GM23338 (cell line): Measurements from ENCODE around the gene CA7. TPM values are rescaled to one million over a fixed set of nuclear protein-coding genes. Genes with fewer than 3 reads are reported as not detected.

Experiments
- ATAC-seq: fragments of 200-7000 bp; cut with Tn5 transposase; 3 replicates; pipeline ENCODE4 v1.9.1; 2020
- DNase-seq: peaks from one replicate; pipeline ENCODE4 v3.0.0-alpha.2; 2015; ENCODE audit warnings: low spot score
- H2AFZ ChIP-seq: fragments of 200-600 bp; sonication (generic); 2 replicates; pipeline ENCODE4 v1.8.0; 2016; ENCODE audit warnings: antibody characterized with exemption, mild to moderate bottlenecking, moderate library complexity
- H3F3A ChIP-seq: fragments of 200-600 bp; sonication (generic); replicated peaks from 2 replicates; pipeline ENCODE4 v1.8.0; 2017; ENCODE audit warnings: antibody characterized with exemption, mixed run types, low read depth
- H3K27ac ChIP-seq: fragments of 200-600 bp; sonication (generic); 2 replicates; pipeline ENCODE4 v1.6.1; 2016; ENCODE audit warnings: low read depth
- H3K27me3 ChIP-seq: fragments of 200-600 bp; sonication (generic); 2 replicates; pipeline ENCODE4 v1.8.0; 2016; ENCODE audit warnings: mild to moderate bottlenecking, mixed run types, moderate library complexity; ENCODE audit not compliant: insufficient read depth
- H3K36me3 ChIP-seq: fragments of 200-600 bp; sonication (generic); 2 replicates; pipeline ENCODE4 v1.8.0; 2016; ENCODE audit warnings: mild to moderate bottlenecking; ENCODE audit not compliant: insufficient read depth
- H3K4me1 ChIP-seq: fragments of 200-600 bp; sonication (generic); 2 replicates; pipeline ENCODE4 v1.8.0; 2016; ENCODE audit warnings: mild to moderate bottlenecking, moderate library complexity; ENCODE audit not compliant: insufficient read depth
- H3K4me2 ChIP-seq: fragments of 200-600 bp; sonication (generic); 2 replicates; pipeline ENCODE4 v1.7.1; 2017; ENCODE audit warnings: mixed run types
- H3K4me3 ChIP-seq: fragments of 200-600 bp; sonication (generic); 2 replicates; pipeline ENCODE4 v1.6.1; 2016; ENCODE audit warnings: mixed run types
- H3K79me2 ChIP-seq: fragments of 200-600 bp; sonication (generic); replicated peaks from 2 replicates; pipeline ENCODE4 v1.8.0; 2017; ENCODE audit warnings: mild to moderate bottlenecking; ENCODE audit not compliant: insufficient read depth
- H3K9me2 ChIP-seq: fragments of 200-600 bp; sonication (generic); 2 replicates; pipeline ENCODE4 v1.8.0; 2017; ENCODE audit not compliant: insufficient read depth
- H4K20me1 ChIP-seq: fragments of 200-600 bp; sonication (generic); replicated peaks from 2 replicates; pipeline ENCODE4 v1.8.0; 2017; ENCODE audit warnings: mild to moderate bottlenecking; ENCODE audit not compliant: insufficient read depth
- H3K27ac Mint-ChIP-seq: 2 replicates; pipeline ENCODE4 v1.8.0; 2020; ENCODE audit warnings: inconsistent platforms, mild to moderate bottlenecking, moderate library complexity, mixed read lengths
- H3K27me3 Mint-ChIP-seq: 3 replicates; pipeline ENCODE4 v1.8.0; 2022; ENCODE audit warnings: low read depth, mild to moderate bottlenecking, moderate library complexity, mixed read lengths, inconsistent platforms; ENCODE audit not compliant: insufficient read depth, poor library complexity
- H3K36me3 Mint-ChIP-seq: 3 replicates; pipeline ENCODE4 v1.8.0; 2021; ENCODE audit warnings: low read depth, mild to moderate bottlenecking, inconsistent platforms, moderate library complexity, mixed read lengths
- H3K4me1 Mint-ChIP-seq: 3 replicates; pipeline ENCODE4 v1.8.0; 2020; ENCODE audit warnings: mild to moderate bottlenecking, inconsistent platforms, mixed read lengths
- H3K4me3 Mint-ChIP-seq: 3 replicates; pipeline ENCODE4 v1.8.0; 2021; ENCODE audit warnings: moderate library complexity, mild to moderate bottlenecking, inconsistent platforms, mixed read lengths
- H3K9me3 Mint-ChIP-seq: 3 replicates; pipeline ENCODE4 v1.8.0; 2020; ENCODE audit warnings: moderate library complexity, mild to moderate bottlenecking, inconsistent platforms, mixed read lengths
- CREB1 ChIP-seq: fragments of 250-450 bp; sonication (Bioruptor Pico); IDR thresholded peaks from 2 replicates; pipeline ENCODE4 v1.5.0; 2020; ENCODE audit warnings: low read depth, mild to moderate bottlenecking, moderate library complexity
- EZH2 ChIP-seq: fragments of 200-600 bp; sonication (generic); IDR thresholded peaks from one replicate; pipeline ENCODE4 v1.8.0; 2017; ENCODE audit warnings: antibody characterized with exemption, mild to moderate bottlenecking, low read depth; ENCODE audit not compliant: unreplicated experiment
- EZH2phosphoT487 ChIP-seq: fragments of 200-600 bp; sonication (generic); IDR thresholded peaks from one replicate; pipeline ENCODE4 v1.8.1; 2018; ENCODE audit warnings: antibody characterized with exemption; ENCODE audit not compliant: unreplicated experiment
- JUNB ChIP-seq: IDR thresholded peaks from one replicate; pipeline ENCODE4 v1.6.1; 2016; ENCODE audit warnings: antibody characterized with exemption; ENCODE audit not compliant: unreplicated experiment
- NANOG ChIP-seq: IDR thresholded peaks from 2 replicates; pipeline ENCODE4 v1.6.1; 2016; ENCODE audit warnings: antibody characterized with exemption, borderline replicate concordance
- POLR2AphosphoS5 ChIP-seq: IDR thresholded peaks from 2 replicates; pipeline ENCODE4 v1.6.1; 2016; ENCODE audit warnings: antibody characterized with exemption, low read depth
- STAT1 ChIP-seq: IDR thresholded peaks from one replicate; pipeline ENCODE4 v1.6.1; 2016; ENCODE audit warnings: antibody characterized with exemption; ENCODE audit not compliant: unreplicated experiment
- ZNF114 ChIP-seq: fragments of 250-450 bp; sonication (Bioruptor Pico); IDR thresholded peaks from 2 replicates; pipeline ENCODE4 v1.5.0; 2020; ENCODE audit warnings: mild to moderate bottlenecking, moderate library complexity
- ZNF331 ChIP-seq: fragments of 250-450 bp; sonication (Bioruptor Pico); IDR thresholded peaks from 2 replicates; pipeline ENCODE4 v1.5.0; 2020; ENCODE audit warnings: low read depth, mild to moderate bottlenecking, moderate library complexity
- polyA plus RNA-seq: library from polyadenylated mRNA; unstranded; fragments of >200 nt; fragmentation: Nextera tagmentation; extraction: Ambion mirVana; gene quantifications from 2 replicates; pipeline ENCODE4 v1.2.1, GENCODE V29; 2016
- total RNA-seq: library from RNA; depleted of rRNA; stranded (reverse); fragments of >200 nt; shearing (Covaris generic); gene quantifications from 2 replicates; pipeline ENCODE4 v1.2.3, GENCODE V29; 2014
- TF ChIP-seq, protein P1 (sequence below), 2 experiments: fragments of 200-600 bp in 1 of 2; sonication (generic) in 1 of 2; conservative IDR thresholded peaks; 2 replicates each; pipeline versions ENCODE4 v1.5.1 to v1.6.1; 2016 to 2017; ENCODE audit warnings: antibody characterized with exemption in 2 of 2, low read depth in 2 of 2, mild to moderate bottlenecking in 2 of 2, moderate library complexity in 1 of 2
- TF ChIP-seq, protein P2 (sequence below): IDR thresholded peaks from one replicate; pipeline ENCODE4 v1.6.1; 2018; ENCODE audit warnings: antibody characterized with exemption; ENCODE audit not compliant: unreplicated experiment
- TF ChIP-seq, protein P3 (sequence below): fragments of 250-450 bp; sonication (Bioruptor Pico); IDR thresholded peaks from 2 replicates; pipeline ENCODE4 v1.5.0; 2020; ENCODE audit warnings: mild to moderate bottlenecking, moderate library complexity
- TF ChIP-seq, protein P4 (sequence below): IDR thresholded peaks from 2 replicates; pipeline ENCODE4 v1.6.1; 2016; ENCODE audit warnings: antibody characterized with exemption

Gene CA7
- total and polyA plus RNA-seq, 2 experiments from 2014 or later = 2.1 to 2.8 TPM

DNA sequence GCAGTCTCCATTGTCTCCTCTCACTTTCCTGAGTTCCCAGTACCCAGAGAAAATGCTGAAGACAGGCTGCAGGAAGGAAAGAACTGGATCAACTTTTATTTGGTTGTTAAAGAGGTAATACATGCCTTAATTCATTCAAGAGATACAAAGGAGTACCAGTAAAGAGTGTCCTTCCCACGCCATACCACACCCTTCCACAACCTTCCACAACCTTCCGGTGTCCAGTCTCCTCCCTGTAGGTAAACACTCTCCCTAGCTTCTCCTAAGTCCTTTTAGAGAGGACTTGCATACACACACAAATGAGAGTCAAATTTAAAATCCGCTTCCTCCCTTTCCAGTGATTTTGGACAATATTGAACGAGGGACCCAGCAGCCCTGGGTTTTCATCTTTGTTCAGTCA lies 2.8 kb upstream of the CA7 start:
- DNase-seq = no peak
- no peak overlapping the region for H3K4me2 ChIP-seq
- Mint-ChIP-seq H3K4me3 (no peak overlapping the region), H3K9me3 (no peaks in the 10 kb centered on the region; the same call in 2 of the 3 replicates), H3K36me3 (no peaks in the 10 kb centered on the region), H3K27ac (no peak overlapping the region), H3K27me3 (peaks cover 36% of the 10 kb centered on the region), H3K4me1 (peaks cover 15% of the 10 kb centered on the region)
- H3K9me2 ChIP-seq = no peaks in the 10 kb centered on the region; the same call in 1 of the 2 replicates
- no peaks in the 10 kb centered on the region for H4K20me1 ChIP-seq
- TF ChIP-seq, protein P1, sequence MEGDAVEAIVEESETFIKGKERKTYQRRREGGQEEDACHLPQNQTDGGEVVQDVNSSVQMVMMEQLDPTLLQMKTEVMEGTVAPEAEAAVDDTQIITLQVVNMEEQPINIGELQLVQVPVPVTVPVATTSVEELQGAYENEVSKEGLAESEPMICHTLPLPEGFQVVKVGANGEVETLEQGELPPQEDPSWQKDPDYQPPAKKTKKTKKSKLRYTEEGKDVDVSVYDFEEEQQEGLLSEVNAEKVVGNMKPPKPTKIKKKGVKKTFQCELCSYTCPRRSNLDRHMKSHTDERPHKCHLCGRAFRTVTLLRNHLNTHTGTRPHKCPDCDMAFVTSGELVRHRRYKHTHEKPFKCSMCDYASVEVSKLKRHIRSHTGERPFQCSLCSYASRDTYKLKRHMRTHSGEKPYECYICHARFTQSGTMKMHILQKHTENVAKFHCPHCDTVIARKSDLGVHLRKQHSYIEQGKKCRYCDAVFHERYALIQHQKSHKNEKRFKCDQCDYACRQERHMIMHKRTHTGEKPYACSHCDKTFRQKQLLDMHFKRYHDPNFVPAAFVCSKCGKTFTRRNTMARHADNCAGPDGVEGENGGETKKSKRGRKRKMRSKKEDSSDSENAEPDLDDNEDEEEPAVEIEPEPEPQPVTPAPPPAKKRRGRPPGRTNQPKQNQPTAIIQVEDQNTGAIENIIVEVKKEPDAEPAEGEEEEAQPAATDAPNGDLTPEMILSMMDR (conservative IDR thresholded peaks at IDR 0.05; ENCODE audit: low read depth in 2 of 2) = no peak
- TF ChIP-seq EZH2phosphoT487 = no peak
- TF ChIP-seq, protein P2, sequence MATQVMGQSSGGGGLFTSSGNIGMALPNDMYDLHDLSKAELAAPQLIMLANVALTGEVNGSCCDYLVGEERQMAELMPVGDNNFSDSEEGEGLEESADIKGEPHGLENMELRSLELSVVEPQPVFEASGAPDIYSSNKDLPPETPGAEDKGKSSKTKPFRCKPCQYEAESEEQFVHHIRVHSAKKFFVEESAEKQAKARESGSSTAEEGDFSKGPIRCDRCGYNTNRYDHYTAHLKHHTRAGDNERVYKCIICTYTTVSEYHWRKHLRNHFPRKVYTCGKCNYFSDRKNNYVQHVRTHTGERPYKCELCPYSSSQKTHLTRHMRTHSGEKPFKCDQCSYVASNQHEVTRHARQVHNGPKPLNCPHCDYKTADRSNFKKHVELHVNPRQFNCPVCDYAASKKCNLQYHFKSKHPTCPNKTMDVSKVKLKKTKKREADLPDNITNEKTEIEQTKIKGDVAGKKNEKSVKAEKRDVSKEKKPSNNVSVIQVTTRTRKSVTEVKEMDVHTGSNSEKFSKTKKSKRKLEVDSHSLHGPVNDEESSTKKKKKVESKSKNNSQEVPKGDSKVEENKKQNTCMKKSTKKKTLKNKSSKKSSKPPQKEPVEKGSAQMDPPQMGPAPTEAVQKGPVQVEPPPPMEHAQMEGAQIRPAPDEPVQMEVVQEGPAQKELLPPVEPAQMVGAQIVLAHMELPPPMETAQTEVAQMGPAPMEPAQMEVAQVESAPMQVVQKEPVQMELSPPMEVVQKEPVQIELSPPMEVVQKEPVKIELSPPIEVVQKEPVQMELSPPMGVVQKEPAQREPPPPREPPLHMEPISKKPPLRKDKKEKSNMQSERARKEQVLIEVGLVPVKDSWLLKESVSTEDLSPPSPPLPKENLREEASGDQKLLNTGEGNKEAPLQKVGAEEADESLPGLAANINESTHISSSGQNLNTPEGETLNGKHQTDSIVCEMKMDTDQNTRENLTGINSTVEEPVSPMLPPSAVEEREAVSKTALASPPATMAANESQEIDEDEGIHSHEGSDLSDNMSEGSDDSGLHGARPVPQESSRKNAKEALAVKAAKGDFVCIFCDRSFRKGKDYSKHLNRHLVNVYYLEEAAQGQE = no peak
- TF ChIP-seq EZH2 = no peak
- no peak for TF ChIP-seq STAT1
- no peak for TF ChIP-seq ZNF114 (CRISPR knock-in tag)
- TF ChIP-seq, protein P3, sequence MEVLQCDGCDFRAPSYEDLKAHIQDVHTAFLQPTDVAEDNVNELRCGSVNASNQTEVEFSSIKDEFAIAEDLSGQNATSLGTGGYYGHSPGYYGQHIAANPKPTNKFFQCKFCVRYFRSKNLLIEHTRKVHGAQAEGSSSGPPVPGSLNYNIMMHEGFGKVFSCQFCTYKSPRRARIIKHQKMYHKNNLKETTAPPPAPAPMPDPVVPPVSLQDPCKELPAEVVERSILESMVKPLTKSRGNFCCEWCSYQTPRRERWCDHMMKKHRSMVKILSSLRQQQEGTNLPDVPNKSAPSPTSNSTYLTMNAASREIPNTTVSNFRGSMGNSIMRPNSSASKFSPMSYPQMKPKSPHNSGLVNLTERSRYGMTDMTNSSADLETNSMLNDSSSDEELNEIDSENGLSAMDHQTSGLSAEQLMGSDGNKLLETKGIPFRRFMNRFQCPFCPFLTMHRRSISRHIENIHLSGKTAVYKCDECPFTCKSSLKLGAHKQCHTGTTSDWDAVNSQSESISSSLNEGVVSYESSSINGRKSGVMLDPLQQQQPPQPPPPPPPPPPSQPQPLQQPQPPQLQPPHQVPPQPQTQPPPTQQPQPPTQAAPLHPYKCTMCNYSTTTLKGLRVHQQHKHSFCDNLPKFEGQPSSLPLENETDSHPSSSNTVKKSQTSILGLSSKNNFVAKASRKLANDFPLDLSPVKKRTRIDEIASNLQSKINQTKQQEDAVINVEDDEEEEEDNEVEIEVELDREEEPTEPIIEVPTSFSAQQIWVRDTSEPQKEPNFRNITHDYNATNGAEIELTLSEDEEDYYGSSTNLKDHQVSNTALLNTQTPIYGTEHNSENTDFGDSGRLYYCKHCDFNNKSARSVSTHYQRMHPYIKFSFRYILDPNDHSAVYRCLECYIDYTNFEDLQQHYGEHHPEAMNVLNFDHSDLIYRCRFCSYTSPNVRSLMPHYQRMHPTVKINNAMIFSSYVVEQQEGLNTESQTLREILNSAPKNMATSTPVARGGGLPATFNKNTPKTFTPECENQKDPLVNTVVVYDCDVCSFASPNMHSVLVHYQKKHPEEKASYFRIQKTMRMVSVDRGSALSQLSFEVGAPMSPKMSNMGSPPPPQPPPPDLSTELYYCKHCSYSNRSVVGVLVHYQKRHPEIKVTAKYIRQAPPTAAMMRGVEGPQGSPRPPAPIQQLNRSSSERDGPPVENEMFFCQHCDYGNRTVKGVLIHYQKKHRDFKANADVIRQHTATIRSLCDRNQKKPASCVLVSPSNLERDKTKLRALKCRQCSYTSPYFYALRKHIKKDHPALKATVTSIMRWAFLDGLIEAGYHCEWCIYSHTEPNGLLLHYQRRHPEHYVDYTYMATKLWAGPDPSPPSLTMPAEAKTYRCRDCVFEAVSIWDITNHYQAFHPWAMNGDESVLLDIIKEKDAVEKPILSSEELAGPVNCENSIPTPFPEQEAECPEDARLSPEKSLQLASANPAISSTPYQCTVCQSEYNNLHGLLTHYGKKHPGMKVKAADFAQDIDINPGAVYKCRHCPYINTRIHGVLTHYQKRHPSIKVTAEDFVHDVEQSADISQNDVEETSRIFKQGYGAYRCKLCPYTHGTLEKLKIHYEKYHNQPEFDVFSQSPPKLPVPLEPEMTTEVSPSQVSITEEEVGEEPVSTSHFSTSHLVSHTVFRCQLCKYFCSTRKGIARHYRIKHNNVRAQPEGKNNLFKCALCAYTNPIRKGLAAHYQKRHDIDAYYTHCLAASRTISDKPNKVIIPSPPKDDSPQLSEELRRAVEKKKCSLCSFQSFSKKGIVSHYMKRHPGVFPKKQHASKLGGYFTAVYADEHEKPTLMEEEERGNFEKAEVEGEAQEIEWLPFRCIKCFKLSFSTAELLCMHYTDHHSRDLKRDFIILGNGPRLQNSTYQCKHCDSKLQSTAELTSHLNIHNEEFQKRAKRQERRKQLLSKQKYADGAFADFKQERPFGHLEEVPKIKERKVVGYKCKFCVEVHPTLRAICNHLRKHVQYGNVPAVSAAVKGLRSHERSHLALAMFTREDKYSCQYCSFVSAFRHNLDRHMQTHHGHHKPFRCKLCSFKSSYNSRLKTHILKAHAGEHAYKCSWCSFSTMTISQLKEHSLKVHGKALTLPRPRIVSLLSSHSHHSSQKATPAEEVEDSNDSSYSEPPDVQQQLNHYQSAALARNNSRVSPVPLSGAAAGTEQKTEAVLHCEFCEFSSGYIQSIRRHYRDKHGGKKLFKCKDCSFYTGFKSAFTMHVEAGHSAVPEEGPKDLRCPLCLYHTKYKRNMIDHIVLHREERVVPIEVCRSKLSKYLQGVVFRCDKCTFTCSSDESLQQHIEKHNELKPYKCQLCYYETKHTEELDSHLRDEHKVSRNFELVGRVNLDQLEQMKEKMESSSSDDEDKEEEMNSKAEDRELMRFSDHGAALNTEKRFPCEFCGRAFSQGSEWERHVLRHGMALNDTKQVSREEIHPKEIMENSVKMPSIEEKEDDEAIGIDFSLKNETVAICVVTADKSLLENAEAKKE (CRISPR knock-in tag) = no peak
- TF ChIP-seq POLR2AphosphoS5 = no peak
- no peak for TF ChIP-seq ZNF331 (CRISPR knock-in tag)
- TF ChIP-seq, protein P4, sequence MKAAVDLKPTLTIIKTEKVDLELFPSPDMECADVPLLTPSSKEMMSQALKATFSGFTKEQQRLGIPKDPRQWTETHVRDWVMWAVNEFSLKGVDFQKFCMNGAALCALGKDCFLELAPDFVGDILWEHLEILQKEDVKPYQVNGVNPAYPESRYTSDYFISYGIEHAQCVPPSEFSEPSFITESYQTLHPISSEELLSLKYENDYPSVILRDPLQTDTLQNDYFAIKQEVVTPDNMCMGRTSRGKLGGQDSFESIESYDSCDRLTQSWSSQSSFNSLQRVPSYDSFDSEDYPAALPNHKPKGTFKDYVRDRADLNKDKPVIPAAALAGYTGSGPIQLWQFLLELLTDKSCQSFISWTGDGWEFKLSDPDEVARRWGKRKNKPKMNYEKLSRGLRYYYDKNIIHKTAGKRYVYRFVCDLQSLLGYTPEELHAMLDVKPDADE = no peak
- no peak for TF ChIP-seq JUNB
- TF ChIP-seq NANOG = no peak
- TF ChIP-seq CREB1 (CRISPR knock-in tag) = no peak
- H3K4me1 ChIP-seq = no peaks in the 10 kb centered on the region; the same call in 1 of the 2 replicates
- H3K4me3 ChIP-seq = no peak overlapping the region
- no peaks in the 10 kb centered on the region for H3K36me3 ChIP-seq
- no peak overlapping the region for H3K27ac ChIP-seq
- H3K79me2 ChIP-seq = no peaks in the 10 kb centered on the region
- H3K27me3 ChIP-seq = peaks cover 42% of the 10 kb centered on the region
- no peak for ATAC-seq
- H2AFZ ChIP-seq = no peak overlapping the region
- 0 out of 2 replicates have a peak, but pooled peaks cover 6% of the 10 kb centered on the region for H3F3A ChIP-seq
